HepG2 (cell line): ENCODE results near the gene C18orf63. TPM values are rescaled to one million over a fixed set of nuclear protein-coding genes. Genes with fewer than 3 reads are reported as not detected.

ENCODE experiments used
- CBX1 ChIP-seq: IDR thresholded peaks from one replicate; pipeline ENCODE4 v1.6.1; 2016; ENCODE audit warnings: antibody characterized with exemption, low read depth
- CREB1 ChIP-seq, 2 experiments: fragments of 450-650 bp in 1 of 2; IDR thresholded peaks; 2 replicates each; pipeline ENCODE4 v1.6.1; 2016 to 2017; ENCODE audit warnings: control low read depth in 1 of 2, mild to moderate bottlenecking in 1 of 2, missing compliant biosample characterization in 1 of 2, missing genetic modification characterization in 1 of 2
- DMAP1 ChIP-seq: IDR thresholded peaks from 2 replicates; pipeline ENCODE4 v1.6.1; 2016
- ELF4 ChIP-seq: sonication (generic); formaldehyde crosslinking; IDR thresholded peaks from 2 replicates; pipeline ENCODE4 v1.5.0; 2020; ENCODE audit warnings: missing genetic modification reagents, mild to moderate bottlenecking, moderate library complexity, borderline replicate concordance
- HDAC2 ChIP-seq: sonication (generic); formaldehyde crosslinking; IDR thresholded peaks from 2 replicates; pipeline ENCODE4 v1.4.0; 2020; ENCODE audit warnings: missing genetic modification reagents
- HDAC6 ChIP-seq: fragments of 200-600 bp; sonication (generic); IDR thresholded peaks from 2 replicates; pipeline ENCODE4 v1.7.0; 2017; ENCODE audit warnings: mild to moderate bottlenecking, antibody characterized with exemption, low read length, low read depth
- HNRNPLL ChIP-seq: fragments of 200-400 bp; formaldehyde crosslinking; IDR thresholded peaks from 2 replicates; pipeline ENCODE4 v1.6.1; 2017; ENCODE audit warnings: mild to moderate bottlenecking, low read depth, low read length; ENCODE audit not compliant: poor library complexity, severe bottlenecking
- KLF11 ChIP-seq: IDR thresholded peaks from 2 replicates; pipeline ENCODE4 v1.6.1; 2016; ENCODE audit warnings: missing compliant biosample characterization
- KMT2B ChIP-seq: IDR thresholded peaks from 2 replicates; pipeline ENCODE4 v1.6.1; 2016; ENCODE audit warnings: missing genetic modification reagents, missing compliant biosample characterization
- MXD4 ChIP-seq: IDR thresholded peaks from 2 replicates; pipeline ENCODE4 v1.6.1; 2016; ENCODE audit warnings: mild to moderate bottlenecking, missing biosample characterization, missing genetic modification reagents
- PREB ChIP-seq: sonication (generic); formaldehyde crosslinking; IDR thresholded peaks from 2 replicates; pipeline ENCODE4 v1.4.0; 2020; ENCODE audit warnings: missing genetic modification reagents
- PRMT3 ChIP-seq: sonication (generic); formaldehyde crosslinking; IDR thresholded peaks from 2 replicates; pipeline ENCODE4 v1.8.1; 2022; ENCODE audit warnings: low read depth, mild to moderate bottlenecking, moderate library complexity, missing genetic modification reagents, borderline replicate concordance
- RXRB ChIP-seq: IDR thresholded peaks from 2 replicates; pipeline ENCODE4 v1.6.1; 2016; ENCODE audit warnings: borderline replicate concordance, missing genetic modification reagents, missing compliant biosample characterization
- SIX4 ChIP-seq: sonication (generic); formaldehyde crosslinking; IDR thresholded peaks from 2 replicates; pipeline ENCODE4 v1.4.0; 2020; ENCODE audit warnings: missing genetic modification reagents
- SMARCE1 ChIP-seq: fragments of 450-650 bp; IDR thresholded peaks from 2 replicates; pipeline ENCODE4 v1.6.1; 2017; ENCODE audit warnings: borderline replicate concordance
- SRSF4 ChIP-seq: fragments of 200-400 bp; formaldehyde crosslinking; IDR thresholded peaks from one replicate; pipeline ENCODE4 v1.6.1; 2018; ENCODE audit warnings: mild to moderate bottlenecking, low read depth, low read length, moderate library complexity; ENCODE audit not compliant: poor library complexity, severe bottlenecking
- TBP ChIP-seq: sonication (generic); formaldehyde crosslinking; IDR thresholded peaks from 2 replicates; pipeline ENCODE4 v1.5.0; 2020; ENCODE audit warnings: missing genetic modification reagents
- ZNF124 ChIP-seq: sonication (generic); formaldehyde crosslinking; IDR thresholded peaks from 2 replicates; pipeline ENCODE4 v1.4.0; 2020; ENCODE audit warnings: missing genetic modification reagents
- ZNF317 ChIP-seq: sonication (generic); formaldehyde crosslinking; IDR thresholded peaks from 2 replicates; pipeline ENCODE4 v1.5.0; 2020; ENCODE audit warnings: mild to moderate bottlenecking, missing genetic modification reagents
- ZNF34 ChIP-seq: sonication (generic); formaldehyde crosslinking; IDR thresholded peaks from 2 replicates; pipeline ENCODE4 v1.4.0; 2020; ENCODE audit warnings: mild to moderate bottlenecking, missing genetic modification reagents, borderline replicate concordance
- ZNF839 ChIP-seq: sonication (generic); formaldehyde crosslinking; IDR thresholded peaks from 2 replicates; pipeline ENCODE4 v1.4.0; 2020; ENCODE audit warnings: missing genetic modification reagents, mild to moderate bottlenecking, borderline replicate concordance
- ZNF850 ChIP-seq: sonication (generic); formaldehyde crosslinking; conservative IDR thresholded peaks from 2 replicates; pipeline ENCODE4 v1.9.0; 2021; ENCODE audit warnings: mild to moderate bottlenecking, missing genetic modification reagents
- ZSCAN9 ChIP-seq: IDR thresholded peaks from 2 replicates; pipeline ENCODE4 v1.6.1; 2016; ENCODE audit warnings: borderline replicate concordance
- polyA plus RNA-seq, 8 experiments: library from polyadenylated mRNA; depleted of rRNA in 3 of 8; stranded (reverse) in 7 of 8; unstranded in 1 of 8; fragments of >200 nt; fragmentation: Illumina TruSeq in 4 of 8; extraction: Trizol in 4 of 8; gene quantifications; 2 replicates each; pipeline versions ENCODE4 v1.2.1 to v1.2.3, GENCODE V29; 2011 to 2016; ENCODE audit warnings: low read depth in 4 of 8, missing spikeins in 1 of 8, mixed read lengths in 1 of 8; ENCODE audit not compliant: insufficient read depth in 1 of 8
- total RNA-seq, 5 experiments: library from RNA; depleted of rRNA; stranded (reverse); fragments of >200 nt; fragmentation: Illumina TruSeq; extraction: Trizol; gene quantifications; 2 replicates each; pipeline ENCODE4 v1.2.3, GENCODE V29; 2016; ENCODE audit warnings: low read depth in 1 of 5
- TF ChIP-seq, protein P1 (sequence below): sonication (generic); formaldehyde crosslinking; IDR thresholded peaks from 2 replicates; pipeline ENCODE4 v1.4.0; 2020; ENCODE audit warnings: missing genetic modification reagents
- TF ChIP-seq, protein P2 (sequence below): sonication (generic); formaldehyde crosslinking; IDR thresholded peaks from 2 replicates; pipeline ENCODE4 v1.5.0; 2020; ENCODE audit warnings: mild to moderate bottlenecking, missing genetic modification reagents

C18orf63 gene
- total and polyA plus RNA-seq, 2 of the 13 experiments (the other 11 are each of a cell fraction or from before 2014, with no cell fraction given), result 0.01 TPM; not detected in 1

DNA sequence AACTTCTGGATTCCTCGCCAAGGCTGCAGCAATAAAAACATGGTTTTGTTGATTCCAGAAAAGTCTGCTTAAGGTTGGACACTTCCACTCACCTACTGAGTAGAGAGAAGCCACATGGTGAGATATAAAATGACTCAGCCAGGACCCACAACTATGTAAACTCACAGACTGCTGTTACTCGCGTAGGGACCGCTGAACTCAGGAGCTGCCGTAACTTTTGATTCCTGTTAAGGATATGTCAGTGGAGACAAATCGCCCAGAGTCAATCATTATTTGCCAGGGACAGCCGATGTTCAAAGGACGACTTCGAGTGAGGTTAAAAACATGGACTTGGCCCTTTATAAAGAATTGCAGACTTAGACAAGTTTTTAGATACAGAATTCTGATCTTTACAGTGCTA lies 49.5 kb upstream of the C18orf63 start (continued):
- TF ChIP-seq ZNF850, result no peak
- TF ChIP-seq ELF4 (CRISPR knock-in tag), result no peak
- no peak for TF ChIP-seq ZNF34 (CRISPR knock-in tag)
- TF ChIP-seq ZNF317 (CRISPR knock-in tag), result peak; percentile 87
- no peak; the same call in 1 of the 2 replicates for TF ChIP-seq ZSCAN9 (CRISPR knock-in tag)
- peak; percentile 39; the same call in 1 of the 2 replicates for TF ChIP-seq RXRB
- no peak for TF ChIP-seq PRMT3
- TF ChIP-seq HDAC2, result peak; percentile 45; the same call in 1 of the 2 replicates
- TF ChIP-seq ZNF839, result no peak
- no peak for TF ChIP-seq MXD4
- TF ChIP-seq, protein P1, sequence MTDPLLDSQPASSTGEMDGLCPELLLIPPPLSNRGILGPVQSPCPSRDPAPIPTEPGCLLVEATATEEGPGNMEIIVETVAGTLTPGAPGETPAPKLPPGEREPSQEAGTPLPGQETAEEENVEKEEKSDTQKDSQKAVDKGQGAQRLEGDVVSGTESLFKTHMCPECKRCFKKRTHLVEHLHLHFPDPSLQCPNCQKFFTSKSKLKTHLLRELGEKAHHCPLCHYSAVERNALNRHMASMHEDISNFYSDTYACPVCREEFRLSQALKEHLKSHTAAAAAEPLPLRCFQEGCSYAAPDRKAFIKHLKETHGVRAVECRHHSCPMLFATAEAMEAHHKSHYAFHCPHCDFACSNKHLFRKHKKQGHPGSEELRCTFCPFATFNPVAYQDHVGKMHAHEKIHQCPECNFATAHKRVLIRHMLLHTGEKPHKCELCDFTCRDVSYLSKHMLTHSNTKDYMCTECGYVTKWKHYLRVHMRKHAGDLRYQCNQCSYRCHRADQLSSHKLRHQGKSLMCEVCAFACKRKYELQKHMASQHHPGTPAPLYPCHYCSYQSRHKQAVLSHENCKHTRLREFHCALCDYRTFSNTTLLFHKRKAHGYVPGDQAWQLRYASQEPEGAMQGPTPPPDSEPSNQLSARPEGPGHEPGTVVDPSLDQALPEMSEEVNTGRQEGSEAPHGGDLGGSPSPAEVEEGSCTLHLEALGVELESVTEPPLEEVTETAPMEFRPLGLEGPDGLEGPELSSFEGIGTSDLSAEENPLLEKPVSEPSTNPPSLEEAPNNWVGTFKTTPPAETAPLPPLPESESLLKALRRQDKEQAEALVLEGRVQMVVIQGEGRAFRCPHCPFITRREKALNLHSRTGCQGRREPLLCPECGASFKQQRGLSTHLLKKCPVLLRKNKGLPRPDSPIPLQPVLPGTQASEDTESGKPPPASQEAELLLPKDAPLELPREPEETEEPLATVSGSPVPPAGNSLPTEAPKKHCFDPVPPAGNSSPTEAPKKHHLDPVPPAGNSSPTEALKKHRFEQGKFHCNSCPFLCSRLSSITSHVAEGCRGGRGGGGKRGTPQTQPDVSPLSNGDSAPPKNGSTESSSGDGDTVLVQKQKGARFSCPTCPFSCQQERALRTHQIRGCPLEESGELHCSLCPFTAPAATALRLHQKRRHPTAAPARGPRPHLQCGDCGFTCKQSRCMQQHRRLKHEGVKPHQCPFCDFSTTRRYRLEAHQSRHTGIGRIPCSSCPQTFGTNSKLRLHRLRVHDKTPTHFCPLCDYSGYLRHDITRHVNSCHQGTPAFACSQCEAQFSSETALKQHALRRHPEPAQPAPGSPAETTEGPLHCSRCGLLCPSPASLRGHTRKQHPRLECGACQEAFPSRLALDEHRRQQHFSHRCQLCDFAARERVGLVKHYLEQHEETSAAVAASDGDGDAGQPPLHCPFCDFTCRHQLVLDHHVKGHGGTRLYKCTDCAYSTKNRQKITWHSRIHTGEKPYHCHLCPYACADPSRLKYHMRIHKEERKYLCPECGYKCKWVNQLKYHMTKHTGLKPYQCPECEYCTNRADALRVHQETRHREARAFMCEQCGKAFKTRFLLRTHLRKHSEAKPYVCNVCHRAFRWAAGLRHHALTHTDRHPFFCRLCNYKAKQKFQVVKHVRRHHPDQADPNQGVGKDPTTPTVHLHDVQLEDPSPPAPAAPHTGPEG (CRISPR knock-in tag), result no peak
- no peak for TF ChIP-seq HDAC6
- TF ChIP-seq KLF11 (CRISPR knock-in tag), result no peak
- TF ChIP-seq SRSF4, result no peak
- TF ChIP-seq ZNF124 (CRISPR knock-in tag), result peak; percentile 36
- no peak for TF ChIP-seq CBX1
- TF ChIP-seq, protein P2, sequence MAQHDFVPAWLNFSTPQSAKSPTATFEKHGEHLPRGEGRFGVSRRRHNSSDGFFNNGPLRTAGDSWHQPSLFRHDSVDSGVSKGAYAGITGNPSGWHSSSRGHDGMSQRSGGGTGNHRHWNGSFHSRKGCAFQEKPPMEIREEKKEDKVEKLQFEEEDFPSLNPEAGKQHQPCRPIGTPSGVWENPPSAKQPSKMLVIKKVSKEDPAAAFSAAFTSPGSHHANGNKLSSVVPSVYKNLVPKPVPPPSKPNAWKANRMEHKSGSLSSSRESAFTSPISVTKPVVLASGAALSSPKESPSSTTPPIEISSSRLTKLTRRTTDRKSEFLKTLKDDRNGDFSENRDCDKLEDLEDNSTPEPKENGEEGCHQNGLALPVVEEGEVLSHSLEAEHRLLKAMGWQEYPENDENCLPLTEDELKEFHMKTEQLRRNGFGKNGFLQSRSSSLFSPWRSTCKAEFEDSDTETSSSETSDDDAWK (CRISPR knock-in tag), result no peak
- TF ChIP-seq SIX4 (CRISPR knock-in tag), result no peak
- no peak for TF ChIP-seq KMT2B (CRISPR knock-in tag)
- no peak for TF ChIP-seq PREB (CRISPR knock-in tag)
- no peak for TF ChIP-seq HNRNPLL
- no peak for TF ChIP-seq CREB1 (IDR thresholded peaks at IDR 0.05)
- TF ChIP-seq CREB1 (CRISPR knock-in tag; IDR thresholded peaks at IDR 0.05), result 0 out of 2 replicates have a peak, but pooled peaks have one; percentile 30
- no peak for TF ChIP-seq TBP
- no peak for TF ChIP-seq DMAP1
- TF ChIP-seq SMARCE1, result no peak
